ENCODE measurements around the gene BICRA.

The BICRA gene

GRCh38 chr19:47686679-47687450 lies 77.9 kb downstream of the BICRA start:
- no peak for FAIRE-seq

DNA sequence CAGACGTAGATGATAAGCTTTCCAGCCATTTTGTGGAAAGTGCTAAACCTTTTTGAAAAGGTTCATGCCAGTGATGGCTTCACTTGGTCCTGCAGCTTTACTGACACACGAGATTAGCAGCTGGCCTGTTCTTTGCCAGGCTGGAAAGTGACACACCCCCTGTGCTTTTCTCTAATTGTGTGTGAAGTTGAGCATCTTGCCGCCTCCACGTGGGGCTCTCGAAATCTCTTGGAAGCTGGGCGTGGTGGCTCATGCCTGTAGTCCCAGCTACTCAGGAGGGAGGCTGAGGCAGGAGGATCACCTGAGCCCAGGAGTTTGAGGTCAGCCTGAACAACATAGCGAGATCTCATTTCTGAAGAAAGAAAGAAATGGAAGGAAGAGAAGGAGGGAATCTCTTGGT lies 79.0 kb downstream of the BICRA start:
- FAIRE-seq, result no peak

More at GRCh38 chr19:47686679-47687450, 77.9 kb downstream of the BICRA start:
- no peak for DNase-seq (ENCODE audit: insufficient read length, low spot score)

DNA sequence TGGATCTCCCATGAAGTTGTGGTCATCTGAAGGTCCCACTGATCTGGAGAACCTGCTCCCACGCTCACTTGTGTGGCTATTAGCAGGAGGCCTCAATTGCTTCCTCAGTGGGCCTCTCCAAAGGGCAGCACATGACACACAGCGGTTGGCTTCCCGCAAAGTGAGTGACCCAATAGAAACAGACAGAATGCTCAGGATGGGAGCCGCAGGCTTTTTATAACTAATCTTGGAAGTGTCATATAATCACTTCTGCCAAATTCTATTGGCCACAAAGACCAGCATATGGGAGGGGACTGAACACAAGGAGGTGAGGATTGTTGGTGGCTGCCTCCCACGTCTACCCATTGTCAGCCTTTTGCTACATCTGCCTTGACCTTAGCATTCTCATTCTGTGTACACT lies 82.2 kb downstream of the BICRA start:
- FAIRE-seq (no peak), DNase-seq (ENCODE audit: insufficient read length, low spot score) (no peak)

More for the DNA sequence above, 79.0 kb downstream of the BICRA start:
- DNase-seq (ENCODE audit: insufficient read length, low spot score), result no peak

GRCh38 chr19:47691782-47692181 lies 82.8 kb downstream of the BICRA start:
- no peak for DNase-seq (ENCODE audit: insufficient read length, low spot score)
- no peak for FAIRE-seq

DNA sequence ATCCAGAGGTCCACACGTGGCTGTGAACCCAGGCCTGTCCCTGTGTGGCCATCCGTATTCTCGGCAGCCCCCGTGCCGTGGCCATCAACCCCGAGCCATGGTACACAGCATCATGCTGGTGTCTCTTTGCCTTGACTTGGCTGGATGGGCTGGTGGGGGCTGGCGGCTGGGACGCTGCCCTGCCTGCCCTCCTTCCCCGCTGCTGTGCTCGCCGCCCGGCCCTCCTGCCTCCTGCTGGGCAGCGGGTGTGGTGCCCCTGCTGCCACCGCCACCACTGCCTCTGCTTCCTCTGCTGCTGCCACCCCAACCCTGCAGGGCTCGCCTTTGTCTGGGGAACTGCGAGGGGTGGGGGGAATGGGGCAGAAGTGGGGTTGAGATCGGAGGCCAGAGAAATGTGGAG lies 84.6 kb downstream of the BICRA start:
- FAIRE-seq, result no peak
- no peak for DNase-seq (ENCODE audit: insufficient read length, low spot score)

DNA sequence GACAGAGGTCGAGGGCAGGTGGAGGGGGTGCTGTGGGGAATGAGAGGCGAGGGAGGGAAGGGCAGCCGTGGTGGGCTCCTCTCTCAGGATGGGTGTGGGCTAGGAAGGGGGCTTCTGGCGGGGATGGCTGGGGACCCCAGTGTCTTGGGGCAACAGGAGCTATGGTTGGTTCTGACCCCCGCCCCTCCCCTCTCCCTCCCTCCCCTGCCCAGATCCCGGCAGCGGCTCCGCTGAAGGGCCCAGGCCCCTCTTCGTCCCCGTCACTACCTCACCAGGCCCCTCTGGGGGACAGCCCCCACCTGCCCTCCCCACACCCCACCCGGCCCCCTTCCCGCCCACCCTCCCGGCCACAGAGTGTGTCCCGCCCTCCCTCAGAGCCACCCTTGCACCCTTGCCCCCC lies 85.0 kb downstream of the BICRA start:
- no peak for FAIRE-seq

GRCh38 chr19:47694466-47695273 lies 85.7 kb downstream of the BICRA start:
- no peak for FAIRE-seq
- DNase-seq (ENCODE audit: insufficient read length, low spot score), result no peak

More for the DNA sequence above, 85.0 kb downstream of the BICRA start:
- no peak for DNase-seq (ENCODE audit: insufficient read length, low spot score)

GRCh38 chr19:47695533-47696262 lies 86.8 kb downstream of the BICRA start:
- DNase-seq (ENCODE audit: insufficient read length, low spot score), result no peak

GRCh38 chr19:47696635-47697034 lies 87.7 kb downstream of the BICRA start:
- no peak for DNase-seq (ENCODE audit: insufficient read length, low spot score)
- FAIRE-seq, result no peak

More at GRCh38 chr19:47695533-47696262, 86.8 kb downstream of the BICRA start:
- no peak for FAIRE-seq

- DNase-seq (ENCODE audit: insufficient read length, low spot score) (peak; percentile 88), FAIRE-seq (peak; percentile 77)
These were observed 89.1 kb downstream of the BICRA start for GRCh38 chr19:47697863-47698609.

DNA sequence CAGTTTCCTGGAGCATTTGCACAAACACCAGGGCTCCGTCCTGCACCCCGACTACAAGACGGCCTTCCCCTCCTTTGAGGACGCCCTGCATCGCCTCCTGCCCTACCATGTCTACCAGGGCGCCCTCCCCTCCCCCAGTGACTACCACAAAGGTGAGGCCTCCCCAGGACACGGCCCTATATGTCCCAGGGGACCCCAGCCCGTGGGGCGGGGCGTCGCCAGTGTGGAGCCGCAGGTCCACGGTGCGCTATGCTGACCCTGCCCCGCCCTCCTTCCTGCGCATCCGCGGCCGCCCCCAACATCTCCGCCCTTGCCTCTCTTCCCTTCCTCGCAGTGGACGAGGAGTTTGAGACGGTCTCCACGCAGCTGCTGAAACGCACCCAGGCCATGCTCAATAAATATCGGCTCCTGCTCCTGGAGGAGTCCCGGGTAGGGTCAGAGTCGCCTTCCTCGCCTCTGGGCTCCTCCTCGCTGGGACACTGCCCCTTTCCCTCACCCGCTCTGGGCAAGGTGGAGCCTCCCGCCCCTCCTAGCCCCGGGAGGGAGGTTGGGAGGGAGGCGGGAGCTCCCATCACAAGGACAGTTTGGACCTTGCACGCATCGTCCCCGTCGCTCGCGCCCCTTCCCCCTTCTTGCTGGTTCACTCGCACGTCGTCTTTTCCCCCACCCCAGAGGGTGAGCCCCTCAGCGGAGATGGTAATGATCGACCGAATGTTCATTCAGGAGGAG lies 89.9 kb downstream of the BICRA start:
- DNase-seq (ENCODE audit: insufficient read length, low spot score), result no peak
- FAIRE-seq, result peak; percentile 4

GRCh38 chr19:47699360-47699917 lies 90.5 kb downstream of the BICRA start:
- DNase-seq (ENCODE audit: insufficient read length, low spot score), result peak; percentile 71
- FAIRE-seq, result peak; percentile 96

DNA sequence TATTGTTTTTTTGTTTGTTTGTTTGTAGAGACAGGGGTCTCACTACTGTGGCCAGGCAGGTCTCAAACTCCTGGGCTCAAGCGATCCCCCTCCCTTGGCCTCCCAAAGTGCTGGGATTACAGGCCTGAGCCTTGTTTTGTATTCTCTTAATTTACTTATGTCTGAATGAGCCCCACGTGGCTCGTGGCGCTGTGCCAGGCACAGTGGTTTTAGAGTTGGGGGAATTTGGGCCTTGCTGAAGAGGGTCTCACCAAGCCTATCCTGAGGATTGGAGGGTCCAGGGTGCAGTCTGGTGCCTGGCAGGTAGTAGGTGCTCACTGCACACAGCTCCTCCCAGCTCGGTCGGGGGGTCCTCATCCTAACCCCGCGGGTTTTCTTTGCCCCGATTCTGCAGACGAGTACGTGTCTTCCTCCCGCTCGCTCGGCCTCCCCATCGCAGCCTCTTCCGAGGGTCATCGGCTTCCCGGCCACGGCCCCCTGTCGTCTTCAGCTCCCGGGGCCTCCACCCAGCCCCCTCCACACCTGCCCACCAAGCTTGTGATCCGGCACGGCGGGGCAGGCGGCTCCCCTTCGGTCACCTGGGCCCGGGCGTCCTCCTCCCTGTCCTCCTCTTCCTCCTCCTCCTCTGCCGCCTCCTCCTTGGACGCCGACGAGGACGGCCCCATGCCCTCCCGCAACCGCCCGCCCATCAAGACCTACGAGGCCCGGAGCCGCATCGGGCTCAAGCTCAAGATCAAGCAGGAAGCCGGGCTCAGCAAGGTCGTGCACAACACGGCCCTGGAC lies 92.2 kb downstream of the BICRA start:
- FAIRE-seq, result no peak

DNA sequence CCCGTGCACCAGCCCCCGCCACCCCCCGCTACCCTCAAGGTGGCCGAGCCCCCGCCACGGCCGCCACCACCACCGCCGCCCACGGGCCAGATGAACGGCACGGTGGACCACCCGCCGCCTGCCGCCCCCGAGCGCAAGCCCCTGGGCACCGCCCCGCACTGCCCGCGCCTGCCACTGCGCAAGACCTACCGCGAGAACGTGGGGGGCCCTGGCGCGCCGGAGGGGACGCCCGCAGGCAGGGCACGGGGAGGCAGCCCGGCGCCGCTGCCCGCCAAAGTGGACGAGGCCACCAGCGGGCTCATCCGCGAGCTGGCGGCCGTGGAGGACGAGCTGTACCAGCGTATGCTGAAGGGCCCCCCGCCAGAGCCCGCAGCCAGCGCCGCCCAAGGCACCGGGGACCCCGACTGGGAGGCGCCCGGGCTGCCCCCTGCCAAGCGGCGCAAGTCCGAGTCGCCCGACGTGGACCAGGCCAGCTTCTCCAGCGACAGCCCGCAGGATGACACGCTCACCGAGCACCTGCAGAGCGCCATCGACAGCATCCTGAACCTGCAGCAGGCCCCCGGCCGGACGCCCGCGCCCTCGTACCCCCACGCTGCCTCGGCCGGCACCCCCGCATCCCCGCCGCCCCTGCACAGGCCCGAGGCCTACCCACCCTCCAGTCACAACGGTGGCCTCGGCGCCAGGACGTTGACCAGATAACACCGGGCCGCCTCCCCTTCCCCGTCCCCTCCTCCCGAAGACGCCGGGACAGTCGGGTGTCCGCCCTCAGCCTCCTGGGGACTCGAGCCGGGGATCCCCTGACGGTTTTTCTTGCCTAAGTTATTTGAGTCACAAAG lies 93.0 kb downstream of the BICRA start:
- no peak for DNase-seq (ENCODE audit: insufficient read length, low spot score)
- FAIRE-seq, result no peak

More for the DNA sequence above, 92.2 kb downstream of the BICRA start:
- DNase-seq (ENCODE audit: insufficient read length, low spot score), result no peak

- FAIRE-seq, result no peak
- DNase-seq (ENCODE audit: insufficient read length, low spot score), result no peak
These were observed 93.7 kb downstream of the BICRA start for GRCh38 chr19:47702671-47703070.

- FAIRE-seq, result no peak
- DNase-seq (ENCODE audit: insufficient read length, low spot score), result no peak
These were observed 94.4 kb downstream of the BICRA start for GRCh38 chr19:47703301-47703700.

GRCh38 chr19:47704024-47704423 lies 95.1 kb downstream of the BICRA start:
- FAIRE-seq, result no peak
- no peak for DNase-seq (ENCODE audit: insufficient read length, low spot score)

DNA sequence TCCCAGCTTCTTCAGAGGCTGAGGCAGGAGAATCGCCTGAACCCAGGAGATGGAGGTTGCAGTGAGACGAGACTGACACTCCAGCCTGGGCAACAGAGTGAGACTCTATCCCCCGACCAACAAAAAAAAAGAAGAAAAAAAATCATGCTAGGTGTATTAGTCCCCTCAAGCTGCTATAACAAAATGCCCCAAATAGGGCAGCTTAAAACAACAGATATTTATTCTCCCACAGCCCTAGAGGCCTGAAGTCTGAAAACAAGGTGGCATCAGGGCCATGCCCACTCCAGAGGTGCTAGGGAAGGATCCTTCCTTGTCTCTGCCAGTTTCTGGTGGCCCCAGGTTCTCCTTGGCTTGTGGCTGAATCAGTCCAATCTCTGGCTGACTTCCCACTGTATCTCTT lies 95.7 kb downstream of the BICRA start:
- DNase-seq (ENCODE audit: insufficient read length, low spot score) (no peak), FAIRE-seq (no peak)

All from HTR-8/SVneo (cell line).